DMS114 treated with DMSO at 0.1 percent for 48 hours (cell line): Measurements from ENCODE around the gene UNC13C.

Source experiments
- DNase-seq: peaks from one replicate; lab custom pipeline; 2025; ENCODE audit not compliant: unreplicated experiment; lab: John Stamatoyannopoulos, UW

The UNC13C gene

GRCh38 chr15:54560417-54560816 lies 582.2 kb downstream of the UNC13C start:
- no peak for DNase-seq

DNA sequence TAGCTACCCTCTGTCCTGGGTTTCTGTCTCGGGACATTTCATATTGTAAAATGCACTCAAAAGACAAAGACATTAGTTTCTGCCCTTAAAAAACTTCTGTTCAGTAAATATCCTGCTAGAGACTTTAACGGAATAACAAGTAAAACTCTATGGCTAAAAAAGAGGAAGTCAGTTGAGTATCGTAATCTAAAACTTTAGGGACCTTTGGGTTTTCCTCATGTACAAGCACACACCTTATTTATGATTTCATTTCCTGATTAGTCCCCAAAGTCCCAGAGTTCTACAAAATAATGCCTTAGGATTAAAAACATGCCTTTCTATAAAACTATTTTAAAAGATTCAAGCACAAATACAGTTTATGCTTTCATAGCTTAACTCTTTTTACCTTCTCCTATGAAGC lies 585.9 kb downstream of the UNC13C start:
- no peak for DNase-seq

DNA sequence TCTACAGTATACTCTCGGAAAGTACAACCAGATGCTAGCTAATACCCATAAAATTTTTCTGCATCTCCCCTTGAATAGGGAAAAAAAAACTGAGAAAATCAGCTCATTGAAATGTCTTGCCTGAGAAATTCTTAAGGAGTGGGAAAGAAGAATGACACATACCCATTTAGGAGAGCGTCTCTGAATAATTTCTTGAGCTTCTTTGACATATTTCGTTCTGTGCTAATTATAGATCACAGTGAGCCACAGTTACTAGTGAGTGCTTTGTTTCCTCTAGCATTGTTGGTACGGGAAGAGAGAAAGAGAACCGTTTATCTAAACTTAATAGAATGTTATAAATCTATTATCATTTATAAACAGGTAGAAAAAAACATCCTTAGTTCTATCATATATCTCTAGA lies 588.4 kb downstream of the UNC13C start:
- DNase-seq, result no peak

GRCh38 chr15:54567408-54568035 lies 589.3 kb downstream of the UNC13C start:
- no peak for DNase-seq

DNA sequence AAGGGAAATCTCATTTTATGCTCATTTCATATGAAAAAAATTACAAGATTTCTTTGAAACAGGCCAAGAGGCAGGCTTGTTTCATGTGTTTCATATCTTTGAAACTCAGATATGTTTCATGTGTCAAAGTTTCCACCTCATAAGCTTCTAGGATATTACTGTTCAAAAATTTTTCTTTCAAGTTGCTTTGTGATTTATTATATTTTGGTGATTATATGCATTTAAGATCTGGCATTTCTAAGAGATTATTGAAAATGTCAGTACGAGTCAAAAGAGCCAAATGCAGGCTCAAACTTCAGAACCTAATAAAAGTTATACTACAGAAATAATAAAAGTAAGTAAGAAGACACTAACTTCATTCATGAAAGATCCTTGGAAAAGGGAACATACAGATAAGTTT lies 590.1 kb downstream of the UNC13C start:
- no peak for DNase-seq

GRCh38 chr15:54571576-54571975 lies 593.3 kb downstream of the UNC13C start:
- DNase-seq, result no peak

DNA sequence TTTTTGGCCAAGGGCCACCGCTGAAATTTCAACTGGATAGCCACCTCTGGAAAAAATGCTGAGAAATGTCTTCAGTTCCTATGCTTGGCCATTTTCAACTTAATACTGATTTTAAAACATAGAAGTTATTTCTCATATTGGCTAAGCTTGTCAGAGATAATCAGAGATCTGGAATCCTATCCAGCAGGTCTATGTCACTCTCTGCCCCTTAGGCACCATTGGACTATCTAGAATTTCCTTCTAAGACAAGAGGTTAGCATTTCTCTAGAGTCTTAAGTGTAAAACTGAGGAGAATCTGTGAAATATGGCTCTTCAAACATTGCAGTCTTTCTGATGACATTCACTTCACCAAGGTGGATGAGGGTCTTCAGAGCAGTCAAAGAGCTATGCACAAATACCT lies 597.3 kb downstream of the UNC13C start:
- no peak for DNase-seq

DNA sequence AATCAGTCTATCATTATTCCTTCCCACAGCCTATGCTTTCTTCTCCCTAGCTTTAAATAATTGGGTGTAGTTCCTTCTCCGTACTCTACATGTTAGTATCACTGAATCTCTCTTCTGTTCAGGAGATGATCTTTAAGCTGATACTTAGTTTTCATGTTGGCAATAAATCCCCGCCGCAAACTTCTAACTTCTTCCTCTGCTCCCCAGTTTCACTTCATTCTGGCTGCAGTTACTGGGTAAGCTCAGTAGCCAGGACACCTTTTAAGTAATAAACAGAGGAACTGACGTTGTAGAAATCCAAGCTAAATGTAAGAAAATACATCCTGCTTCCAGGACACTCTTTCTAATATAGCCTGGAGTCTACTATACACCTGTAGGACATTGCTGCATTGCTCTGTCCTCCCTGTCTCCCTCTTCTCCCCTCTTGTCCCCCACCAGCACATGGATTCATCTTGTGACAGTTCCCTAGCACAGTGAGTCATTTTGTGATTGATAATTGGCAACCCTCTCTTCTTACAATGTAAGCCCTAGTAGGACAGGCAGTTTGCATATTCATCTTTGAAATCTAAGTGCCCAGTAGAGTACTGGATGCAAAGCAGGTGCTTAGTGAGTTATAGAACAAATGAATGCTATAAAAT lies 598.2 kb downstream of the UNC13C start:
- no peak for DNase-seq

- DNase-seq, result no peak
These were observed 599.4 kb downstream of the UNC13C start for GRCh38 chr15:54577476-54578250.

GRCh38 chr15:54579855-54580254 lies 601.6 kb downstream of the UNC13C start:
- no peak for DNase-seq

DNA sequence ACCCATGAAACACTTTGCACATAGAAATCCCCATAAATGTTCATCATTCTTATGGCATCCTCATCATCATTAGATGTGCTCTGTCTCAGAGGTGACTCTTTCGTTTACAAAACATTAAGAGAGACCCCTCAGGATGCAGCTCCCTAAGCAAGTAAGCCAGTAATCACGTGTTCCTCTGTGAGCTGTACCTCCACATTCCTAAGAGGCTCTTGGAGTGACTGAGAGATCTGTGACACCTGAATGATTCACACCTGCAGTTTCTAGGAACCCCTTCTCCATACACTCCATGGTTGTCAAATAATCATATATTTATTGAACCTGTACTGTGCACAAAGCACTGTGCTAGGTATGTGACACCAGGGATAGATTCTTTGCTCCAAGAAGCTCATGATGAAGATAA lies 602.4 kb downstream of the UNC13C start:
- no peak for DNase-seq

- no peak for DNase-seq
These were observed 604.8 kb downstream of the UNC13C start for GRCh38 chr15:54582863-54583643.

DNA sequence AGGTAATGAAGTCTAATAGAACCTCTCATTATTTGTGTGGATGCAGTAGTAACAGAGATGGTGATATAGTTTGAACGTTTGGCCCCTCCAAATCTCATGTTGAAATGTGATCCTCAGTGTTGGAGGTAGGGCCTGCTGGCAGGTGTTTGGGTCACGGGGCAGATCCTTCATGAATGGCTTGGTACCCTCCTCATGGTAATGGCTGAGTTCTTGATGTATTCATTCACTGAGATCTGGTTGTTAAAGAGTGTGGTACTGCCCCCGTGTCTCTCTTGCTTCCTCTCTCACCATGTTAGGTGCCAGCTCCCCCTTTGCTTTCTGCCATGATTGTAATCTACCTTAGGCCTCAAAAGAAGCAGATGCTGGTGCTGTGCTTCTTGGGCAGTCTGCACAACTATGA lies 606.8 kb downstream of the UNC13C start:
- DNase-seq, result no peak

DNA sequence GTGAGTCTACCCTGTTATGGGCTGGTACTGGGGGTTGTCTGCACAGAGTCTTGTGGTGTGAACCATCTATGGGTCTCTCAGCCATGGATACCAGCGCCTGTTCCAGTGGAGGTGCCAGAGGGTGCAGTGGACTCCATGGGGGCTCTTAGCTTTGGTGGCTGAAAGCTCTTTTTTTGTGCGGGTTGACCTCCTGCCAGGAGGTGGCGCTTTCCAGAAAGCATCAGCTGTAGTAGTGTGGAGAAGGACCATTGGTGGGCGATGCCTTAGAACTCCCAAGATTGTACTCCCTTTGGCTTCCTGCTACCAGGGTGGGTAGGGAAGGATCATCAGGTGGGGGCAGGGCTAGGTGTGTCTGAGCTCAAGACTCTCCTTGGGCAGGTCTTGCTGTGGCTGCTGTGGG lies 615.9 kb downstream of the UNC13C start:
- DNase-seq, result no peak

- DNase-seq, result no peak
These were observed 621.1 kb downstream of the UNC13C start for GRCh38 chr15:54599386-54599785.

DNA sequence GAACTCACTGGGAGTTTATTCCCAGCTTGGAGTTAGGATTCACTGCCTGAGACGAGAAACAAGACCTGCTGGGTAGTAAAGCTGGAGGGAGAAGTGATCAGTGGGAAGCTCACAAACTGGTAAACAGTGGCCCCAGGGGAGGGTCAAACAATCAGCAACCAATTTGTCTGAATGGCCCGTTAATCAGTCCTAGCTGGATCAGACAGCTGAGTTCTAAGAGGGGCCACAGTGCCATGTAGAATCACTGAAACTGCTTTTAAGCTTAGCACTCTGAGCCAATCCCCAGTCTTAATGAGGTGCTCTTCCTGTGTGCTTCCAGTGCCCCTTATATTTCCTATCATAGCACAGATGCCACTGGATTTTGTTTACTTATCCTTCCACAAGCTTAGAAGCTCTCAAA lies 626.8 kb downstream of the UNC13C start:
- DNase-seq, result no peak

- no peak for DNase-seq
These were observed 627.3 kb downstream of the UNC13C start for GRCh38 chr15:54605556-54605955.

DNA sequence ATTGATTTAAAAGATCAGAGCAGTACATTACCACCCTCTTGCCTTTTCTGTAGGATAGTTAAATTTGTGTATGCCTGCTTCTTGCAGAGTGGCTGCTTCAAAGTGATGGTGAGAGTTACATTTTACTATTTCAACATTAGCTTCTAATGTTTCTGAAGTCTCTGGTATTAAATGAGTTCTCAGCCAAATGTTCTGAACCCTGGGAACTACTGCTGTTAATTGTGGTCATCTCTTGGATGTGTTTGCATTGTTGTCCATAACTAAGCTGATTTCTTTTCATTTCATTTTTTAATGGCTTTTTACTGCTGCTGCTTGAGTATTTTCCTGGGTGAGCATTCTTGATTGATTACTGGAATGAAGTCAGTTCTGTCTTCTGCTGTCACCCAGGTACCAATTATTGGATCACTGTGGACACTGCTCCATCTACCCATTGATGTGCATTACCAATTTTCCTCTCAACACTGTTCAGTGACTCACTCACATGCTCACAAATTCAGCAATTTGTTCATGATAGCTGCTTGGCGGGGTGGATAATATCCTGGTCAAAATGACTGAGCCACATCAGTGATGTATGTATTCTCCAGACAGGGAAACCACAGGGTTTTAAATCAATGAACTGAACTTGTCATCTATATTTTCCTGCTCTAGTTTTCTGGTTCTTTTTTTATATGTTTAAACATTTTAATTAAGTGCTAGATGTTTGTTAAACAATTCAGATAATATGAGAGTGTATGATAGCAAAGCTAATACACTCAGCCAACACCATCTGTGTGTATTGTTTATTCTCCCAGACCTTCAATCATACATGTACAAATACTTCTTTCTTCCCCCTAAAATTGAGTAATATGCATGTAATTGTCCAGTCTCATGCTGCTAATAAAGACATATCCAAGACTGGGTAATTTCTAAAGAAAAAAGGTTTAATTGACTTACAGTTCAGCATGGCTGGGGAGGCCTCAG lies 630.9 kb downstream of the UNC13C start:
- no peak for DNase-seq

DNA sequence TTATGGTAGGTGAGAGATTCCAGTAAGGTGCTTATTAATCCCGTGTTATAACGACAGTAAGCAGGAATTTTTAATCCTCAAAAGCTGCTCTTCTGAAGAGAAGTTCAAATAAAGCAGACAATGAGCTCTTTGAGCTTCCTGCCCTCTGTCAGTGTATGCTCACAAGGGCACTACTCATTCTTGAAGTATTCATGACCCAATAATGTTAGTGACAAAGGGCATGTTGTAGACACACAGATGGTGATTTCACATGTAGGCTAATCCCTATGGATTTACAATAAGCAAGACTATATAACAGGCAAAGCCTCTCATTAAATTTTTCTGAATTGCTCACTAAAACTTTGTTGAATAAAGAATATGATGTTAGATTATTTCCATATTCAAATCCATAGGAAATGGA lies 639.9 kb downstream of the UNC13C start:
- DNase-seq, result no peak

GRCh38 chr15:54619180-54619579 lies 640.9 kb downstream of the UNC13C start:
- DNase-seq, result no peak
